ENCODE data around the gene CCSER1.

The CCSER1 gene

GRCh38 chr4:90234916-90235547 lies 107.8 kb downstream of the CCSER1 start:
- H3K27ac ChIP-seq (ENCODE audit: low read depth, low read length, severe bottlenecking) = no peak overlapping the region

GRCh38 chr4:90237751-90238530 lies 110.7 kb downstream of the CCSER1 start:
- Histone ChIP-seq H3K27ac (ENCODE audit: low read depth, low read length, severe bottlenecking) (no peak overlapping the region), H3K9me3 (ENCODE audit: control insufficient read depth, low read length) (no peaks in the 10 kb centered on the region), H3K4me3 (ENCODE audit: extremely low read depth, insufficient read depth, low read length, poor library complexity, severe bottlenecking) (no peak overlapping the region), H3K36me3 (ENCODE audit: control insufficient read depth, insufficient read depth, low read length) (no peaks in the 10 kb centered on the region), H3K4me1 (ENCODE audit: control insufficient read depth, insufficient read depth, low read length, poor library complexity, severe bottlenecking) (no peaks in the 10 kb centered on the region)
- 71 to 80% methylated on average over 1 of the region's 4 CpGs for WGBS, 2 experiments (ENCODE audit: insufficient coverage in 2 of 2)

More at GRCh38 chr4:90234916-90235547, 107.8 kb downstream of the CCSER1 start:
- 86 to 91% methylated on average over 6 to 7 of the region's 8 CpGs for WGBS, 2 experiments (ENCODE audit: insufficient coverage in 2 of 2)
- H3K36me3 ChIP-seq (ENCODE audit: control insufficient read depth, insufficient read depth, low read length) = no peaks in the 10 kb centered on the region
- H3K4me1 ChIP-seq (ENCODE audit: control insufficient read depth, insufficient read depth, low read length, poor library complexity, severe bottlenecking) = no peaks in the 10 kb centered on the region
- no peaks in the 10 kb centered on the region for H3K9me3 ChIP-seq (ENCODE audit: control insufficient read depth, low read length)
- no peak overlapping the region for H3K4me3 ChIP-seq (ENCODE audit: extremely low read depth, insufficient read depth, low read length, poor library complexity, severe bottlenecking)

- Histone ChIP-seq H3K4me1 (ENCODE audit: control insufficient read depth, insufficient read depth, low read length, poor library complexity, severe bottlenecking) (no peaks in the 10 kb centered on the region), H3K4me3 (ENCODE audit: extremely low read depth, insufficient read depth, low read length, poor library complexity, severe bottlenecking) (no peak overlapping the region), H3K9me3 (ENCODE audit: control insufficient read depth, low read length) (no peaks in the 10 kb centered on the region), H3K27ac (ENCODE audit: low read depth, low read length, severe bottlenecking) (no peak overlapping the region), H3K36me3 (ENCODE audit: control insufficient read depth, insufficient read depth, low read length) (no peaks in the 10 kb centered on the region)
- 63 to 89% methylated on average over 1 of the region's 1 CpG for WGBS, 2 experiments (ENCODE audit: insufficient coverage in 2 of 2)
Measured at GRCh38 chr4:90240333-90240732, 113.1 kb downstream of the CCSER1 start.

- H3K36me3 ChIP-seq (ENCODE audit: control insufficient read depth, insufficient read depth, low read length) = no peaks in the 10 kb centered on the region
Measured at GRCh38 chr4:90241008-90241407, 113.8 kb downstream of the CCSER1 start.

GRCh38 chr4:90245837-90246236 lies 118.6 kb downstream of the CCSER1 start:
- no peaks in the 10 kb centered on the region for H3K36me3 ChIP-seq (ENCODE audit: control insufficient read depth, insufficient read depth, low read length)
- no peaks in the 10 kb centered on the region for H3K9me3 ChIP-seq (ENCODE audit: control insufficient read depth, low read length)
- H3K4me3 ChIP-seq (ENCODE audit: extremely low read depth, insufficient read depth, low read length, poor library complexity, severe bottlenecking) = no peak overlapping the region
- H3K4me1 ChIP-seq (ENCODE audit: control insufficient read depth, insufficient read depth, low read length, poor library complexity, severe bottlenecking) = no peaks in the 10 kb centered on the region
- no CpG with 5 or more reads among the region's 1 CpG for WGBS, 2 experiments (ENCODE audit: insufficient coverage in 2 of 2)
- H3K27ac ChIP-seq (ENCODE audit: low read depth, low read length, severe bottlenecking) = no peak overlapping the region

More at GRCh38 chr4:90241008-90241407, 113.8 kb downstream of the CCSER1 start:
- no CpG with 5 or more reads among the region's 3 CpGs for whole genome bisulfite sequencing, 2 experiments (ENCODE audit: insufficient coverage in 2 of 2)
- no peaks in the 10 kb centered on the region for H3K9me3 ChIP-seq (ENCODE audit: control insufficient read depth, low read length)
- no peaks in the 10 kb centered on the region for H3K4me1 ChIP-seq (ENCODE audit: control insufficient read depth, insufficient read depth, low read length, poor library complexity, severe bottlenecking)
- H3K4me3 ChIP-seq (ENCODE audit: extremely low read depth, insufficient read depth, low read length, poor library complexity, severe bottlenecking) = no peak overlapping the region
- H3K27ac ChIP-seq (ENCODE audit: low read depth, low read length, severe bottlenecking) = no peak overlapping the region

- WGBS, 2 experiments (ENCODE audit: insufficient coverage in 2 of 2) = no CpG with 5 or more reads among the region's 3 CpGs
- Histone ChIP-seq H3K4me3 (ENCODE audit: extremely low read depth, insufficient read depth, low read length, poor library complexity, severe bottlenecking) (no peak overlapping the region), H3K36me3 (ENCODE audit: control insufficient read depth, insufficient read depth, low read length) (no peaks in the 10 kb centered on the region), H3K9me3 (ENCODE audit: control insufficient read depth, low read length) (no peaks in the 10 kb centered on the region), H3K27ac (ENCODE audit: low read depth, low read length, severe bottlenecking) (no peak overlapping the region), H3K4me1 (ENCODE audit: control insufficient read depth, insufficient read depth, low read length, poor library complexity, severe bottlenecking) (no peaks in the 10 kb centered on the region)
Measured at GRCh38 chr4:90246816-90247215, 119.6 kb downstream of the CCSER1 start.

GRCh38 chr4:90254357-90254756 lies 127.2 kb downstream of the CCSER1 start:
- H3K27ac ChIP-seq (ENCODE audit: low read depth, low read length, severe bottlenecking) = no peak overlapping the region
- H3K9me3 ChIP-seq (ENCODE audit: control insufficient read depth, low read length) = no peaks in the 10 kb centered on the region
- H3K36me3 ChIP-seq (ENCODE audit: control insufficient read depth, insufficient read depth, low read length) = no peaks in the 10 kb centered on the region
- no peaks in the 10 kb centered on the region for H3K4me1 ChIP-seq (ENCODE audit: control insufficient read depth, insufficient read depth, low read length, poor library complexity, severe bottlenecking)
- 85 to 100% methylated on average over 2 of the region's 2 CpGs for WGBS, 2 experiments (ENCODE audit: insufficient coverage in 2 of 2)
- no peak overlapping the region for H3K4me3 ChIP-seq (ENCODE audit: extremely low read depth, insufficient read depth, low read length, poor library complexity, severe bottlenecking)

- Histone ChIP-seq H3K36me3 (ENCODE audit: control insufficient read depth, insufficient read depth, low read length) (no peaks in the 10 kb centered on the region), H3K4me3 (ENCODE audit: extremely low read depth, insufficient read depth, low read length, poor library complexity, severe bottlenecking) (no peak overlapping the region), H3K27ac (ENCODE audit: low read depth, low read length, severe bottlenecking) (no peak overlapping the region), H3K4me1 (ENCODE audit: control insufficient read depth, insufficient read depth, low read length, poor library complexity, severe bottlenecking) (no peaks in the 10 kb centered on the region), H3K9me3 (ENCODE audit: control insufficient read depth, low read length) (no peaks in the 10 kb centered on the region)
- WGBS, 2 experiments (ENCODE audit: insufficient coverage in 2 of 2) = no CpG with 5 or more reads among the region's 1 CpG
Measured at GRCh38 chr4:90274175-90274574, 147.0 kb downstream of the CCSER1 start.

- whole genome bisulfite sequencing, 2 experiments (ENCODE audit: insufficient coverage in 2 of 2) = no CpG with 5 or more reads among the region's 3 CpGs
- Histone ChIP-seq H3K27ac (ENCODE audit: low read depth, low read length, severe bottlenecking) (no peak overlapping the region), H3K9me3 (ENCODE audit: control insufficient read depth, low read length) (no peaks in the 10 kb centered on the region), H3K4me1 (ENCODE audit: control insufficient read depth, insufficient read depth, low read length, poor library complexity, severe bottlenecking) (no peaks in the 10 kb centered on the region), H3K36me3 (ENCODE audit: control insufficient read depth, insufficient read depth, low read length) (no peaks in the 10 kb centered on the region), H3K4me3 (ENCODE audit: extremely low read depth, insufficient read depth, low read length, poor library complexity, severe bottlenecking) (no peak overlapping the region)
Measured at GRCh38 chr4:90280954-90281353, 153.8 kb downstream of the CCSER1 start.

GRCh38 chr4:90281541-90282355 lies 154.6 kb downstream of the CCSER1 start:
- Histone ChIP-seq H3K4me3 (ENCODE audit: extremely low read depth, insufficient read depth, low read length, poor library complexity, severe bottlenecking) (no peak overlapping the region), H3K9me3 (ENCODE audit: control insufficient read depth, low read length) (no peaks in the 10 kb centered on the region), H3K27ac (ENCODE audit: low read depth, low read length, severe bottlenecking) (no peak overlapping the region), H3K36me3 (ENCODE audit: control insufficient read depth, insufficient read depth, low read length) (no peaks in the 10 kb centered on the region), H3K4me1 (ENCODE audit: control insufficient read depth, insufficient read depth, low read length, poor library complexity, severe bottlenecking) (no peaks in the 10 kb centered on the region)
- WGBS, 2 experiments (ENCODE audit: insufficient coverage in 2 of 2) = 100% methylated on average over 1 of the region's 5 CpGs; no CpG with 5 or more reads in 1 of the 2 experiments

Measured in mesodermal cell (in vitro differentiated cells).